CD4-positive, alpha-beta T cell treated with Interleukin-6 for 4 hours (primary cell): ENCODE measurements around the gene SYNJ2.

Experiments
- DNase-seq: peaks from one replicate; pipeline ENCODE4 v3.0.0-alpha.2; 2020; ENCODE audit warnings: mixed read lengths

Gene SYNJ2

GRCh38 chr6:158030380-158031300 lies 49.0 kb downstream of the SYNJ2 start:
- DNase-seq = no peak

GRCh38 chr6:158031381-158032353 lies 50.0 kb downstream of the SYNJ2 start:
- DNase-seq = peak; percentile 32

GRCh38 chr6:158032354-158032733 lies 50.7 kb downstream of the SYNJ2 start:
- DNase-seq = no peak

GRCh38 chr6:158033077-158033750 lies 51.6 kb downstream of the SYNJ2 start:
- DNase-seq = no peak

GRCh38 chr6:158033751-158034702 lies 52.4 kb downstream of the SYNJ2 start:
- no peak for DNase-seq

- no peak for DNase-seq
These were observed 54.6 kb downstream of the SYNJ2 start for GRCh38 chr6:158036261-158036660.

GRCh38 chr6:158037021-158037420 lies 55.4 kb downstream of the SYNJ2 start:
- DNase-seq = no peak

GRCh38 chr6:158037771-158038170 lies 56.1 kb downstream of the SYNJ2 start:
- no peak for DNase-seq

GRCh38 chr6:158038291-158039177 lies 56.9 kb downstream of the SYNJ2 start:
- DNase-seq = no peak

GRCh38 chr6:158039178-158039557 lies 57.5 kb downstream of the SYNJ2 start:
- DNase-seq = no peak

- DNase-seq = no peak
These were observed 57.9 kb downstream of the SYNJ2 start for GRCh38 chr6:158039571-158040050.

- DNase-seq = peak; percentile 45
These were observed 58.6 kb downstream of the SYNJ2 start for GRCh38 chr6:158040051-158040803.

- no peak for DNase-seq
These were observed 59.2 kb downstream of the SYNJ2 start for GRCh38 chr6:158040804-158041347.

GRCh38 chr6:158041370-158041769 lies 59.7 kb downstream of the SYNJ2 start:
- no peak for DNase-seq

GRCh38 chr6:158041788-158042187 lies 60.1 kb downstream of the SYNJ2 start:
- no peak for DNase-seq

GRCh38 chr6:158042245-158042798 lies 60.7 kb downstream of the SYNJ2 start:
- DNase-seq = no peak

GRCh38 chr6:158043008-158043407 lies 61.3 kb downstream of the SYNJ2 start:
- DNase-seq = no peak

- no peak for DNase-seq
These were observed 62.2 kb downstream of the SYNJ2 start for GRCh38 chr6:158043586-158044524.
